GM11168 (cell line): ENCODE measurements around the gene PSMA4.
"Not testable (repeated sequence)": the region's sequence is repeated elsewhere in the genome, so short reads cannot be mapped to it uniquely, and the experiment has no call there.

Source experiments
- in situ Hi-C: fragments of 300-500 bp; cut with MboI; formaldehyde crosslinking; loops from one replicate; pipeline ENCODE4 v1.12.0; 2022; ENCODE audit warnings: low sequenced_read_pairs; ENCODE audit not compliant: unreplicated experiment

Gene PSMA4

DNA sequence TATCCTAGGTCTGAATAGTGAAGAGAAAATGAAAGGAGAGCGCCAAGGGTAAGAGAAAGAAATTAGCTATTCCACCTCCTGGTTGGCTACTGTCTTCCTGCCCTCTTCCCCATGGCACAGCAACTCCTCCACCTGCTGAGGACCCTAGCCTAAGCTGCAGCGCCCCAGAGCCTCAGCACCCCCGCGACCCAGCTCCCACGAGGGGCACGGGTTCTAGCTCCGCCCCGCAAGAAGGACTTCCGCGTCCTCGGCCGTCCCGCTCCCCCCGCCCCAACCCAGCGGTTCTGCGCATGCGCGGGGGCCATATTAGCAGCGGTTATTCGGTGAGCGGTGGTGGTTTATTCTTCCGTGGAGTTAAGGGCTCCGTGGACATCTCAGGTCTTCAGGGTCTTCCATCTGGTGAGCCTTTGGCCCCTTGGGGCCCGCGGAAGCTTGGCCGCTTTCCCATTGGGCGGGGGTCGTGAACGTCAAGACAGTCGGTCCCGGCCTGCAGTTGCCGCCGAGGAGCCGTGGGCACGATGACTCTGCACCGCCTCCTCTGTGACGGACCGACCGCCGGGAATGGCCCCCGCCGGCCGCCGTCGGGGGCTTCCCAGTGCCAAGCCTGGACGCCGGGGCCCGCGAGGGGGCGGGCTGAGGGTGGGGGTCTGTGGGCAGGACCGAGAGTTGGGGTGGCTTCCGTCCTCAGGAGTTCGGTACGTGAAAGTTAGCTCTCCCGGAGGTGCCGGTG, at the start of gene PSMA4:
PSMA4 (plus strand) TSS at position 304 of the 730 bp plus-strand sequence. CDS start 1,484 bp downstream, outside the sequence.
- in situ Hi-C loops: no loop called here

DNA sequence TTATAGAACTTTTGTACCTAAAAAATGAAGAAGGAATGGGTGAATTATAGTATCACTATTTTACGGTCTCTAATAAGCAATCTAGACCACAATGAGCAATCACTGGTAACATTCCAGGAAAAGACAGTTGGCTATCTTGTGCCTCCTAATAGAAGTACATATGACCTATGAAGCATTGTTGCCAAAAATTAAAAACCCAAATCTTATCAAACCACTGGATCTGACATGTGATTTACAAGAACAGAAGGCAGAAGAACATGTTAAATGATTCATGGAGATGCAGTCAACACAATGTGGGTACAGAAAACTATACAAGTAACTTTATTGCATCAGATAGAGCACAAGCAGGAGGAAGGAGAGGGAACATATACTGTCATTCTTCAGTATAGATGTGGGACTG, 47.4 kb upstream of the PSMA4 start:
- in situ Hi-C loops: no loop called here

DNA sequence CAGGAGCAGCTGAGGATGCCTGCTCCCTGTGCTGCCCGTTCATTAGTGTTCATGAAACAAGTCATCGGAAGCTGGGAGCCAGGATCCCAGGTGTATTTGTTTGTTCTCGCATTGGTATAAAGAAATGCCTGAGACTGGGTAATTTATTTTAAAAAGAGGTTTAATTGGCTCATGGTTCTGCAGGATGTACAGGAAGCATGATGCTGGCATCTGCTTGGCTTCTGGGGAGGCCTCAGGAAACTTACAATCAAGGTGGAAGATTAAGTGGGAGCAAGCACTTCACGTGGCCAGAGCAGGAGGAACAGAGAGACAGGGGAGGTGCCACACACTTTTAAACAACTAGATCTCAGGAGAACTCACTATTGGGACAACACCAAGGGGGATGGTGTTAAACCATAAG, 38.4 kb upstream of the PSMA4 start:
- in situ Hi-C loops: no loop called here

DNA sequence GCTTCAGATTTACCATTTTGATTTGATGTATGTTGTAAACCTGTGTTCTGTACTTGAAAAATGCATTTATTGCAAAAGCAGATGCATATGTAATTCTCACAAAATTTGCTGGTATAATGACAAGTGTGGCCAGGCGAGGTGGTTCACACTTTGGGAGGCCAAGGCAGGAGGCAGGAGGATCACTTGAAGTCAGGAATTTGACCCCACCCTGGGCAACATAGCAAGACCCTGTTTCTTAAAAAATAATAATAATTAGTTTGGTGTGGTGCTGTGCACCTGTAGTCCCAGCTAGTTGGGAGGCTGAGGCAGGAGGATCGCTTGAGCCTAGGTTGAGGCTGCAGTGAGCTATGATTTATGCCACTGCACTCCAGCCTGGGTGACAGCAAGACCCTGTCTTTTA, 37.6 kb upstream of the PSMA4 start:
- in situ Hi-C loops: no loop called here

DNA sequence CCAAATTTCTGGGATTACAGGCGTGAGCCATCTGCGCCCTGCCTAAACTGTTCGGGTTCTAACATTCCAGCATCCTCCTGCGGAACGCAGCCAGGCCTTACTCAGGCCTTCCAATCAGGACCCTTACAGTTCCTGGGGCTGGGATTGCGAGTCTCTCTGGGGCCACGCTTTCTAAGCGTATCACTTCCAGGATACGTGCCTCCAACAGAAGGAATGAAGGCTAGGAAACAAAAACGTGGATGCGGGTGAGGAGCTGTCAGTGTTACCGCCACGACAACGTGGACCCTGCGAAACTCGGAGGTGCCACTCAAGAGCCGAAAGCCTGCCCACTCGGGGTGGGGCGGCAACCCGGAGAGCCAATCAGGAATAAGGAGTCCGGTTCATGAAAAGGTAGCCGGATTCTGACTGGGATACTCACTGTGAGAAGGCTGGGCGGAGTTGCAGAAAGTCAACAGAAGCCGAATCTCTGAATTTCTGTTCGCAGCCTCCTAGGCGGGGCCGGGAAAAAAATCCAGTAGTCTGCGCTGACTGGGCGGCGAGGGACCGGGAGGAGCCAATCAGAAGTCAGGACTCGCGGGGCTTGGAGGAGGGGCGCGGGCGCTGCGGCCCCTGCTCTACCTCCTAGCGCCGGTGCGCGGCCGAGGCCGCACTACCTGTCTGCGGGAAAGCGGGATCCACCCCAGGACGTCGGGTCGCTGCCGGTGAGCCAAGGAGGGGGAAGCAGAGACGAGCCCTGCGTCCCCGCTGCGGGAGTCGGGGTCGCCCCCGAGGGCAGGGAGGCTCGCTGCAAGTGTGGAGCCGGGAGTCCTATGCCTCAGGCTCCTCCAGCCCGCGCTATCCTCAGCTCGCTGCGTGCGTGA, 33.0 kb upstream of the PSMA4 start, which contains the start of gene HYKK:
HYKK (plus strand) TSS at position 607 of the 860 bp plus-strand sequence. CDS start 5,512 bp downstream, outside the sequence.
- in situ Hi-C loops: no loop called here

DNA sequence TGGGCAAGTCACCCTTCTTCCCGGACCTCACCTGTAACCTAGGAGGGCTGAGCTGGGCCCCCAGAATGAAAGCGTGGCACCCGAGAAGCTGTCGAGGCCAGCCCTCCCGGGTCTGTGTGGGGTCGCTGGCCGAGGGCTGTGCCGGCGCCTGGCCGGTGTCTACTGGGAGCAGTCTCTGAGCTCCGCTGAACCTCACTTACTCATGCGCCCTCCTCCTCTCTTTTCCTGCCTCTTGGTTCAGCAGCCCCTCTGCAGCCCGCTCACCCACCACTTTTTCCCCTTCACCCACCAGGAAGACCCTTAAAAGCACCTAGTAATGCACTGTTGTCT, 32.4 kb upstream of the PSMA4 start:
- in situ Hi-C loops: no loop called here

DNA sequence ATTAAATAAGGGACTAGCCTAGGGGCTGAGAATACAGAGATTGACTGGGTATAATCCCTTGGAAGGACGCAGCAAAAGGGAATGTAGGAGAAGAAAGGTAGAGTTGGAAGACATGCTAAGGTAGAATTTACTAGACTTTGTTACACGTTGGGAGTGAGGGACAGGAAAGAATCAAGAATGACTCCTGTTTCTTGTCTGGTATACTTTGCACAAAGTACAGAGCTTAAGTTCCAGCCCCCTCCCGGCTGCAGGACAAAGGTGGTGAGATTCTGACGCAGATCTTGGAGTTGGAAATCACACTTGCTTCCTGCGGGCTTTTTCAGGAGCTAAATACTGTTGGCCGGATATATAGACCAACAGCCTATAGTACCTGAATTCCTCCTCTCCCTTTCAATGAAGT, 32.0 kb upstream of the PSMA4 start:
- in situ Hi-C loops: no loop called here

DNA sequence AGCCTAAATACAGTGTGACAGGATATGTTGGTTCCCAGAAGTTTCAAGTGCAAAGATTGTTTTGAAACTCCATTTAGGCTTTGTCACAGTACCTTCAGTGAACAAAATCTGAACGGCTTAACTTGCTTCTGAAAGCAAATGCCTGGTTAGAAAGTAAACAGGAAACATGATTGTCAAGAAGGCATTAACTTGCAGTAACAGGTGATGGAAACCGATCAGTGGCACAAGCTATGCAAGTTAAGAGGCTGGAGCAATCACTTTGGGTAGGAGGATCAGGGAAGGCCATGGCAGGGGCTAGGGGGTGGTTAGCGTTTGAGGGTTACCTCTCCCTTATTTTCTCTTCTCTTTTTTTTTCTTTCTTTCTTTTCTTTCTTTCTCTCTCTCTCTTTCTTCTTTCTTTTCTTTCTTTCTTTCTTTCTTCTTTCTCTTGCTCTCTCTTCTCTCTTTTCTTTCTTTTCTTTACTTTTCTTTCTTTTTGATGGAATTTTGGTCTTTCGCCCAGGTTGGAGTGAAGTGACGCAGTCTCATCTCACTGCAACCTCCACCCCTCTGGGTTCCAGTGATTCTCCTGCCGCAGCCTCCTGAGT, 30.4 kb upstream of the PSMA4 start:
- in situ Hi-C loops: no loop called here

DNA sequence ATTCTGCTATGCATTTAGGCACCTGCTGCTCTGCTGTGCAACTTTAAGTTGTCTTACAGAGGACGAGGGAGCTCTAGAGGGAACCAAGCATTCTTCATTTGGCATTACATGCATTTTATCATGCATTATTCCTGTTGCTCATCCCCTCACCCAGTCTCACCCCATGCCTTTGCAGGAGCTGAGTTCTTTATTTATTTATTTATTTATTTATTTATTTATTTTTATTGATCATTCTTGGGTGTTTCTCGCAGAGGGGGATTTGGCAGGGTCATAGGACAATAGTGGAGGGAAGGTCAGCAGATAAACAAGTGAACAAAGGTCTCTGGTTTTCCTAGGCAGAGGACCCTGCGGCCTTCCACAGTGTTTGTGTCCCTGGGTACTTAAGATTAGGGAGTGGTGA, 20.2 kb upstream of the PSMA4 start:
- in situ Hi-C loops: not testable (repeated sequence)

DNA sequence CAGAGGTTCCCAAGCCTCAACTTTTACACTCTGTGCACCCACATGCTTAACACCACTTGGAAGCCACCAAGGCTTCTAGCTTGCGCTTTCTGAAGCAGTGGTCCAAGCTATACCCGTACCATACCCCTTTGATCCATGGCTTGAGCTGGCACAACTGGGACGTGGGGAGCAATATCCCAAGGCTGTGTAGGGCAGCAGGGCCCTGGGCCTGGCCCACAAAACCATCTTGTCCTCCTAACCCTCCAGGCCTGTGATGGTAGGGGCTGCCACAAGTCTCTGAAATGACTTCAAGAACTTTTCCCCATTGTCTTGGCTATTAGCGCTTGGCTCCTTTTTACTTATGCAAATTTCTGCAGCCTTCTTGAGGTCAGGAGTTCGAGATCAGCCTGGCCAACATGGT, 16.0 kb upstream of the PSMA4 start:
- in situ Hi-C loops: no loop called here

DNA sequence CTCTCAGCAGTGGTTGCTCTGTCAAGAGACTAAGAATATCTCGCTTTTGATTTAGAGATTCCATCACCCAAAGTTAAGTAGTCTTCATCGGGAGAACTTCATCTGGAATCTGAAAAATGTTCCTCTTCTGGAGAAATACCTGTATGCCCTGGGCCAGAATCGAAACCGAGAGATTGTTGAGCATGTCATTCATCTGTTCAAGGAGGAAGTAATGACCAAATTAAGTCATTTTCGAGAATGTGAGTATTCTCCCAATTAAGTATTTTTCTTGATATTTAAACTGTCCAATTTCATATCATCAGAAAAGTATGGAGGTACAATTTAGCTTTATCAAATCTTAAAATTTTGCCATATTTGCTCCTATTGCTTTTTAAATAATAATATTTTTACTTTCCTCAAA, 12.9 kb upstream of the PSMA4 start:
- in situ Hi-C loops: no loop called here

DNA sequence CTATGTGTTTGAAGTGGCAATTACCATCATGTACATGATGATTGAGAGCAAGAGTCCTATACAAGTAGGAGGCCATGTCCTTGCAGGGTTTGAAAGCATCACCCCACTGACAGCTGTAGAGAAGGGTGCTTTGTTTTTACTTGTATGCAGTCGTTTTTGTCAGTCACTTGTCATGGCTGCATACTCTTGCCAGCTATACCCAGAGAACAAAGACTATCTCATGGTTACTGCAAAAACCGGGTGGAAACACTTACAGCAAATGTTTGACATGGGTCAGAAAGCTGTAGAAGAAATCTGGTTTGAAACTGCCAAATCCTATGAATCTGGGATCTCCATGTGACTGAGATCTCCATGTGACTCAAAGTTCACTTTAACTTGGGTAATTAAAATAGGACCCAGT, 6.9 kb upstream of the PSMA4 start:
- in situ Hi-C loops: no loop called here

DNA sequence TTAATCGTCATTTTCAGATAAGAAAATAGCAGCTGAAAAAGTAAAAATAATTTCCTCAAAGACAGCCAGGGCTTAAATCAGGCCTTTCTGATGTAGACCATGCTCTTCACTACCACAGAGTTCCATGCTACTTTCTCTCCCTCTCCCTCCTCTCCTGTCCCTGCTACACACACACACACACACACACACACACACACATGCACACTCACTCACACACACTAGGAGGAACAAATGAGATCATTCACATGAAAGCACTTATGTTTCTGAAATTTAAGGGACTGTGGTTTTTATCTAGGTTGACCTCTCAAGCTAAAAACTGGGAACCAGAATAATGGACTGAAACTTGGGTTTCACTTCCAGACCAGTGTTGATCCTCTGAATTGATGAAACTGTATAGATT, 4.1 kb upstream of the PSMA4 start:
- in situ Hi-C loops: no loop called here

DNA sequence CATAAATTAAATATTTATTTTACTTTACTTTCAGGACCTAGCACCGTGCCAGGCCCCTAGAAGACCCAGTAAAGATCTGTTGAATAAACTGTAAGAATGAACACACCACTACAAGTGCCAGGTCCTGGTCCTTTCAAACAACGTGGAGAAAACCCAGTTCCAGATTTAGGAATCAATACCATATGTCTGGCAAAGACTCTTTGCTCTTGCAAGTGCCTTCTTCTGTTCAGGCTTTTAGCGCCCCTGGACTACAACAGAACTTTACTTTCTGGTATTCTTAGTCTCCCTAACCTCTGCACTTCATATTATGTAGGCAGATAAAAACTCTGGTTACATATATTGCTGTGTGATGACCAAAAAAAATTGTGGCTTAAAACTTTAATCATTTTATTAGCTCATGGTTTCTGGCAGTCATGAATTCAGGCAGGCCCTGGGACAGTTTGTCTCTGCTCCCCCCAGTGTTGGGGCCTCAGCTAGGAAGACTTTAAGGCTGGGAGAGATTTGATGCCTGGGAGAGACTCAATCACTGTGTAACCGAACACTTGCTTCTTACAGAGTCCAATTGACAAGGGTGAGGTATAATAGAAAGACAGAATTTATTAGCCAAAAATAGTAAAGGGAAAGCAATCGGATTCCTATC, 2.9 kb upstream of the PSMA4 start:
- in situ Hi-C loops: no loop called here

DNA sequence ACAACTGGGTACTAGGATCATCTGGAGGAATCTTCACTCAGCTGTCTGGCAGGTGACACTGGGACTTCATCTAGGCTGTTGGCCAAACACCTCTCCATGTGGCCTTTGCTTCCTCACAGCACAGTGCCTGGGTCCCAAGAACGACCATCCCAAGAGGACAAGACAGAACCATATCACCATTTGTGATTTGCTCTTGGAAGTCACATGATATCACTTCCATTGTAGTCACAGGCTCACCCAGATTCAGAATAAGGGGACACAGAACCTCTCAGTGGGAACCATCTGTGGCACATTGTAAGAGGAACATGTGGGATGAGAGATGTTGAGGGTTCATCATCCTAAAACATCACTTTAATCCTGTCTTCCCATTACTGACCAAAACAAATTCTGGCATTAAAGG, 1.9 kb upstream of the PSMA4 start:
- in situ Hi-C loops: no loop called here

DNA sequence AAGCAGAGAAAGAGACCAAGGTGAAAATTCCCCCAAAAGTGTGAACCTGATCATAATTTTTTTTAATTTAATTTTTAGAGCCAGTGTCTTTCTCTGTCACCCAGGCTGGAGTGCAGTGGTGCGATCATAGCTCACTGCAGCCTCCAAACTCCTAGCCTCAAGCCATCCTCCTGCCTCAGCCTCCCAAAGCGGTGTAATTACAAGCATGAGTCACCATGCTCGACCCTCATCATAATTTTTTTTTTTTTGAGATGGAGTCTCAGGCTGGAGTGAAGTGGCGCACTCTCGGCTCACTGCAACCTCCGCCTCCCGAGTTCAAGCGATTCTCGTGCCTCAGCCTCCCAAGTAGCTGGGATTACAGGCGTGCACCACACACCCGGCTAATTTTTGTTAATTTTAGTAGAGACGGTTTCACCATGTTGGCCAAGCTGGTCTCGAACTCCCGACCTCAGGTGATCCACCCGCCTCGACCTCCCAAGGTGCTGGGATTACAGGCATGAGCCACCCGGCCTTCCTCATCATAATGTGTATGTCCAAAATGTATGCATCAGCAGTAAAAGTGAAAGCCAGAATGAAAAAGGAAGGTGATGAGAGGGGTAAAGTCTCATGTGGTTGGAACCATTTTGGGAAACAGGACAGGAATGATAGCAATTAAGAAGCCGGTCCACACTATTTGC, 642 bp upstream of the PSMA4 start:
- in situ Hi-C loops: not testable (repeated sequence)

DNA sequence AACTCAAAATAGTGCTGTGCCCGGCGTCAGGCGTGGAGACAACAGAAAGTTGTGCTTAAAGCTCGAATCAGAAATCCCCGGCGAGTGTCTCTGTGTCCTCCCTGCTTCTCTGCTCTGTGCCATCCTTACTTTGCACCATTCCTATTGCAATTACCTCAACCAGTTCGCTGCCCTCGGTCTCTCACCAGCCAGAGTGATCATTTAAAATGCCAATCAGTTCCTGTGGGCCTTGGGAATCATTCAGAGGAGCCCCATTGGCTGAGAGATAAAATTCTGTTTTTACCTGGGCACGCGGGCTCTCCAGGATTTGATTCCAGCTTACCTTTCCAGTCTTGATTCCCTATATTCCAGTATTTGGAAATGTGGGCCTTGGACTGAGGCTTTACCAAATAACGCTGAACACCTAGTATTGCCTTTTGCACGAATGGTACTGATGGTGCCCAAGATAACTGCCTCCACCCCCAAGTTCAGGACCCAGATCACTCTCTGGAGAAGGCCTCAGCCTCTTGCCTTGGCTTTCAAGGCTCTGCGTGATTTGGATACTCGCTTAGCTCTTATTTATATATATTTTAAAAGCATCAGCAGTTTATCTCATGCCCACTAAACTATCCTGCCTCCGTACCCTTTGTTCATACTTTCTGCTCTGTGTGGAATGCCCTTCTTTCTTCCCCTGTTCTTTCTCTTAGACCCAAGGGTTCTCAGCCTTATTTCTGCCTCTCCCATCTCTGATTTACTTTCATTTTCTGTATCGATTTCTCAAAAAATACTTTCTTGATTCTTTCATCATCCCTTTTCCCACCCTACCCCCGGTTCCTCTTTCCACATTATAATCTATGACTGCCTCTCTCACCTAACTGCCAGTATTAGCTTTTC, 863 bp downstream of the PSMA4 start:
- in situ Hi-C loops: no loop called here

DNA sequence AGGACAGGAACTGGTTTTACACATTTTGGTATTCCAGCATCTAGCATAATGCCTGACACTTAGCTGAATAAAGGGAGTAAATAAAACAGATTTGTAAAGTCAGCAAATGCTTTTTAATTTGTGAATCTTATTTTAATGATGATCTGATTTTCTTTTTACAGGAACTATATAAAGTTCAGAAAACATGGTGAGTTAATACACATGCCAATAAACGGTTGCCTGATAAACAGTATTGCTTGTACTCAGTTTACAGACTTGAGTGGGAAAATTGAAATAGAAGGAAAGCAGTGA, 1.4 kb downstream of the PSMA4 start:
- in situ Hi-C loops: no loop called here

DNA sequence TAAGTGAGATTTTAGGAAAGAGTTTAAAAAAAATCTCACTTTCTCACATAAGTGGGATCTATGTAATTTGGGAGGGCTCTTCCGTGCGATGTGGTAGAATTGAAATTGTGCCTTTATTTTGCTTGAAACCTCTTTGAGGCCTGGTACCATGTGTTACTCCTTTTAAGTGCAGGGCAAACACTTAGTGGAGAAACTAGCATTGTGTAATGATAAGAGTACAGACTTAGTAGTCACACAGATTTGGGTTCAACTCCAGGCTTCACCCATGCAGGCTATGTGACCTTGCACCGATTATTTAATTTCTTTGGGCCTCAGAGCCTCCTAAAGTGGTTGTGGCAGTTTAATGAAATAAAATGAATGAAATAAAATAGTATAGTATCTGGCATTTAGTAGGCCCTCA, 2.4 kb downstream of the PSMA4 start:
- in situ Hi-C loops: no loop called here

DNA sequence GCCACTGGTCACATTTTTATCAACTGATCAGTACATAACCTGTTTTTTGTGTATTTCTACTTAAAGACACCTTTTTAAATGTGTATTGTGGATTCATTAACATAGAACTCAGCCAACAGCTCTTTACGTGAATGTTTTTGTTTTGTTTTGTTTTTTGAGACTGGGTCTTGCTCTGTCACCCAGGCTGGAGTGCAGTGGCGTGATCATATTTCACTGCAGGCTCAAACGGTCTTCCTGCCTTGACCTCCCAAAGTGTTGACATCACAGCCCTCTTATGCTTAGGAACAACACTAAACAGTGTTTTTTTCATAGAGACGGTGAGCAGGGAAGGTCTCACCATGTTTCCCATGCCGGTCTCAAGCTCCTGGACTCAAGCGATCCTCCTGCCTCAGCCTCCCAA, 9.9 kb downstream of the PSMA4 start:
- in situ Hi-C loops: no loop called here
